GM12878 (cell line): ENCODE data around the gene ANAPC10. TPM values are rescaled to one million over a fixed set of nuclear protein-coding genes. Genes with fewer than 3 reads are reported as not detected.

Experiments
- ATAC-seq: fragments of 200-7000 bp; cut with Tn5 transposase; 3 replicates; pipeline ENCODE4 v1.9.1; 2020; ENCODE audit warnings: mild to moderate bottlenecking, moderate library complexity
- BruUV-seq: library from RNA; stranded (reverse); fragments of 400-500 nt; replicated peaks from 2 replicates; lab custom pipeline; 2021; lab: Mats Ljungman, UMichigan
- CTCF ChIA-PET: fragments of 300-600 bp; sonication (Branson Sonifier 250); formaldehyde crosslinking; extraction: SDS; loops from one replicate; lab custom pipeline; 2021; ENCODE audit warnings: inconsistent platforms; lab: Yijun Ruan, JAX
- POLR2A ChIA-PET: fragments of 350-600 bp; formaldehyde crosslinking; extraction: SDS; loops from one replicate; lab custom pipeline; 2021; ENCODE audit warnings: inconsistent platforms; lab: Charles Lee
- RAD21 ChIA-PET: fragments of 300-600 bp; sonication (Branson Sonifier 250); formaldehyde crosslinking; loops from one replicate; lab custom pipeline; 2023; ENCODE audit warnings: antibody characterized with exemption; ENCODE audit not compliant: unreplicated experiment; lab: Charles Lee
- SMC1A ChIA-PET: fragments of 300-600 bp; sonication (Branson Sonifier 250); formaldehyde crosslinking; loops from one replicate; lab custom pipeline; 2023; ENCODE audit not compliant: unreplicated experiment, uncharacterized antibody; lab: Charles Lee
- DNase-seq: peaks from one replicate; pipeline ENCODE4 v3.0.0-alpha.2; 2011; ENCODE audit warnings: low read depth, low spot score
- FAIRE-seq: peaks from 3 replicates; lab custom pipeline; 2011; peaks lifted over from hg19 to GRCh38; lab: Jason Lieb, UNC
- H2AFZ ChIP-seq: 2 replicates; pipeline ENCODE4 v1.6.0; 2011; ENCODE audit warnings: low read depth, low read length, control low read depth; ENCODE audit not compliant: control insufficient read depth
- H3K27ac ChIP-seq: 2 replicates; pipeline ENCODE4 v1.5.1; 2011; ENCODE audit warnings: control low read depth; ENCODE audit not compliant: control insufficient read depth, insufficient read depth
- H3K27me3 ChIP-seq, 2 experiments: replicated peaks in 1 of 2; 2 replicates each; pipeline versions ENCODE4 v1.6.0 to v1.6.1; 2011; ENCODE audit warnings: low read length in 1 of 2; ENCODE audit not compliant: control insufficient read depth in 2 of 2, insufficient read depth in 2 of 2
- H3K36me3 ChIP-seq, 2 experiments: 2 replicates each; pipeline ENCODE4 v1.5.1; 2011; ENCODE audit warnings: low read length in 1 of 2; ENCODE audit not compliant: control insufficient read depth in 2 of 2, insufficient read depth in 2 of 2
- H3K4me1 ChIP-seq: 2 replicates; pipeline ENCODE4 v1.6.1; 2011; ENCODE audit warnings: mild to moderate bottlenecking, low read length, moderate library complexity, mixed read lengths; ENCODE audit not compliant: control insufficient read depth, insufficient read depth
- H3K4me2 ChIP-seq: 2 replicates; pipeline ENCODE4 v1.6.0; 2011; ENCODE audit warnings: control low read depth; ENCODE audit not compliant: control insufficient read depth, insufficient read depth
- H3K4me3 ChIP-seq: fragments of 200-600 bp; sonication (generic); 2 replicates; pipeline ENCODE4 v1.5.1; 2016
- H3K79me2 ChIP-seq: 2 replicates; pipeline ENCODE4 v1.6.0; 2011; ENCODE audit warnings: low read length; ENCODE audit not compliant: control insufficient read depth, insufficient read depth
- H3K9ac ChIP-seq: 2 replicates; pipeline ENCODE4 v1.8.0; 2011; ENCODE audit warnings: low read length, control low read depth, mixed read lengths; ENCODE audit not compliant: control insufficient read depth, insufficient read depth
- H3K9me3 ChIP-seq: replicated peaks from 3 replicates; pipeline ENCODE4 v1.5.1; 2011; ENCODE audit warnings: mild to moderate bottlenecking, low read length; ENCODE audit not compliant: control insufficient read depth, insufficient read depth
- H4K20me1 ChIP-seq: 2 replicates; pipeline ENCODE4 v1.6.0; 2011; ENCODE audit not compliant: control insufficient read depth, insufficient read depth
- CHD4 ChIP-seq: fragments of 200-600 bp; sonication (generic); IDR thresholded peaks from 2 replicates; pipeline ENCODE4 v1.6.1; 2016; ENCODE audit warnings: mild to moderate bottlenecking
- E2F8 ChIP-seq: fragments of 450-650 bp; IDR thresholded peaks from 2 replicates; pipeline ENCODE4 v1.6.1; 2018; ENCODE audit warnings: mild to moderate bottlenecking, low read depth, moderate library complexity; ENCODE audit not compliant: partially characterized antibody
- ETV6 ChIP-seq, 2 experiments: fragments of 450-650 bp in 1 of 2; IDR thresholded peaks in 1 of 2; conservative IDR thresholded peaks in 1 of 2; 2 replicates each; pipeline ENCODE4 v1.6.1; 2014; ENCODE audit warnings: antibody characterized with exemption in 1 of 2, borderline replicate concordance in 1 of 2, low read depth in 1 of 2, mild to moderate bottlenecking in 1 of 2, moderate library complexity in 1 of 2
- JUNB ChIP-seq: IDR thresholded peaks from 2 replicates; pipeline ENCODE4 v1.6.1; 2016; ENCODE audit warnings: antibody characterized with exemption, mild to moderate bottlenecking
- NR2C1 ChIP-seq: fragments of 450-650 bp; IDR thresholded peaks from 2 replicates; pipeline ENCODE4 v1.6.1; 2017; ENCODE audit warnings: antibody characterized with exemption, mild to moderate bottlenecking, moderate library complexity
- RELA ChIP-seq: fragments of 450-650 bp; IDR thresholded peaks from 2 replicates; pipeline ENCODE4 v1.8.0; 2014; ENCODE audit warnings: borderline replicate concordance; ENCODE audit not compliant: partially characterized antibody
- USF1 ChIP-seq: IDR thresholded peaks from 2 replicates; pipeline ENCODE4 v1.6.1; 2011; ENCODE audit warnings: borderline replicate concordance, low read depth, mild to moderate bottlenecking, moderate library complexity, mixed read lengths, low read length; ENCODE audit not compliant: insufficient read depth; ENCODE audit errors: extremely low read length
- ZNF207 ChIP-seq: fragments of 450-650 bp; IDR thresholded peaks from 2 replicates; pipeline ENCODE4 v1.6.1; 2014; ENCODE audit warnings: antibody characterized with exemption, mild to moderate bottlenecking, borderline replicate concordance
- in situ Hi-C: fragments of 300-500 bp; cut with MboI; formaldehyde crosslinking; loops from 9 replicates; pipeline ENCODE4 v1.14.3; 2018; ENCODE audit warnings: mixed read lengths
- intact Hi-C: fragments of 100-400 bp; cut with micrococcal nuclease; formaldehyde crosslinking; loops from one replicate; pipeline ENCODE4 v1.14.2; 2022; ENCODE audit not compliant: unreplicated experiment
- polyA plus RNA-seq, 11 experiments: library from polyadenylated mRNA; depleted of rRNA in 4 of 11; unstranded in 6 of 11; stranded (reverse) in 5 of 11; fragments of >200 nt; fragmentation: Nextera tagmentation in 4 of 11; fragmentation: Illumina TruSeq in 1 of 11; extraction: Ambion mirVana in 4 of 11; extraction: Trizol in 1 of 11; gene quantifications; 1 replicate in 1 of 11; 2 replicates in 10 of 11; pipeline versions ENCODE4 v1.2.1 to v1.2.3, GENCODE V29; 2011 to 2016; ENCODE audit warnings: inconsistent platforms in 2 of 11, missing spikeins in 2 of 11, low read depth in 1 of 11
- total RNA-seq, 4 experiments: library from RNA; depleted of rRNA in 3 of 4; stranded (reverse); fragments of >200 nt in 3 of 4; fragmentation: Illumina TruSeq in 1 of 4; extraction: Trizol in 1 of 4; gene quantifications; 2 replicates each; pipeline versions ENCODE4 v1.2.1 to v1.2.3, GENCODE V29; 2013 to 2021

The ANAPC10 gene
- total and polyA plus RNA-seq, 10 of the 15 experiments (the other 5 are each of a cell fraction or from before 2014, with no cell fraction given): 23.8 to 73.7 (median 48.5) TPM

GRCh38 chr4:145014365-145014764, 83.6 kb downstream of the ANAPC10 start (continued):
- TF ChIP-seq E2F8: no peak
- no peak for TF ChIP-seq NR2C1
- TF ChIP-seq CHD4: no peak
- no peak for TF ChIP-seq RELA
- no peak for TF ChIP-seq ZNF207

- ChIA-PET RAD21 (no interaction called here), SMC1A (no interaction called here), POLR2A (no interaction called here), CTCF (no interaction called here)
- no peaks in the 10 kb centered on the region for H3K79me2 ChIP-seq
- in situ Hi-C loops: no loop called here
- intact Hi-C loops: no loop called here
- H2AFZ ChIP-seq: no peak overlapping the region
- no peak overlapping the region for H3K9ac ChIP-seq
- no peaks in the 10 kb centered on the region for H4K20me1 ChIP-seq
- H3K4me3 ChIP-seq: no peak overlapping the region
- H3K9me3 ChIP-seq: no peaks in the 10 kb centered on the region; the same call in 1 of the 3 replicates
- no TSS peak for BruUV-seq
- no peaks in the 10 kb centered on the region for H3K4me1 ChIP-seq
- DNase-seq (no peak), ATAC-seq (peak; percentile 32; the same call in 1 of the 3 replicates), FAIRE-seq (no peak)
- TF ChIP-seq JUNB (peak; percentile 19; the same call in 1 of the 2 replicates), ETV6 (conservative IDR thresholded peaks at IDR 0.05 in 1 of 2, IDR thresholded peaks at IDR 0.05 in 1 of 2; ENCODE audit: borderline replicate concordance in 1 of 2, low read depth in 1 of 2) (peak in 1 of 2 experiments; percentile 77; a peak in 2 of 4 replicates), USF1 (no peak)
- H3K27me3 ChIP-seq: no peaks in the 10 kb centered on the region
- H3K36me3 ChIP-seq: no peaks in the 10 kb centered on the region; a peak in 1 of 4 replicates
- H3K4me2 ChIP-seq: no peak overlapping the region
- no peak overlapping the region for H3K27ac ChIP-seq
Observed at GRCh38 chr4:145012841-145013240, 85.2 kb downstream of the ANAPC10 start.
